Measurements from ENCODE around the gene TMIGD1.

- TF ChIP-seq CTCF (conservative IDR thresholded peaks at IDR 0.05; ENCODE audit: low read depth, low read length) = no peak
- TF ChIP-seq EZH2 (IDR thresholded peaks at IDR 0.05; ENCODE audit: borderline replicate concordance, low read depth, low read length, poor library complexity, severe bottlenecking) = no peak
Observed at GRCh38 chr17:30345089-30345433, 11.2 kb upstream of the TMIGD1 start.

All from A673 (cell line).